Astrocyte of the cerebellum (primary cell): ENCODE measurements around the gene HHEX.
"Not testable (repeated sequence)": the region's sequence is repeated elsewhere in the genome, so short reads cannot be mapped to it uniquely, and the experiment has no call there.

Source experiments
- DNase-seq: peaks from one replicate; pipeline ENCODE4 v3.0.0-alpha.2; 2011; ENCODE audit warnings: low read depth
- H3K4me3 ChIP-seq: 2 replicates; pipeline ENCODE4 v1.5.1; 2011; ENCODE audit warnings: mild to moderate bottlenecking, low read depth, low read length, moderate library complexity
- in situ Hi-C: cut with HindIII; loops from 2 replicates; pipeline ENCODE4 v1.10.0; 2017; ENCODE audit warnings: low sequenced_read_pairs
- TF ChIP-seq, protein P1 (sequence below): IDR thresholded peaks from 2 replicates; pipeline ENCODE4 v1.5.1; 2012; ENCODE audit warnings: low read length, low read depth, moderate library complexity, mild to moderate bottlenecking; ENCODE audit errors: missing control alignments

Gene HHEX

DNA sequence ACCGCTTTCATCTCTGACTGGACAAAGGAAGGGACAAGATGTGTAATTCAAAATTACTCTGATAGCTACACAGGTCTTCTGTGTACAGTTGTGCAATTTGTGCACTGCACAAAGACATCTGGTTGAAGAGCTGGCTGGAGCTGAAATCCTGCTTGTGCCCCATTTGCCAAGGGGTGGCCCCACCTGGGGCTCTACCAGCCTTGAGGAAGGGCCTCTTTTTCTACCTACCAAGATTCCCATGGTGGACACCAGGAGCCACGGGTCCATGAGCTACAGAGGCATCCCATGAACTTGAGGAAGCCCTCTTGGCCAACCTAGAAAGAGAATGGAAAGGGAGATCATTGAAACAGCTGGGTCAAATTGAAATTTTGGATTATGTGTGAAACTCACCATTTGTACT lies 43.2 kb downstream of the HHEX start:
- H3K4me3 ChIP-seq, result no peak overlapping the region
- in situ Hi-C loops, result no loop called here
- TF ChIP-seq, protein P1, sequence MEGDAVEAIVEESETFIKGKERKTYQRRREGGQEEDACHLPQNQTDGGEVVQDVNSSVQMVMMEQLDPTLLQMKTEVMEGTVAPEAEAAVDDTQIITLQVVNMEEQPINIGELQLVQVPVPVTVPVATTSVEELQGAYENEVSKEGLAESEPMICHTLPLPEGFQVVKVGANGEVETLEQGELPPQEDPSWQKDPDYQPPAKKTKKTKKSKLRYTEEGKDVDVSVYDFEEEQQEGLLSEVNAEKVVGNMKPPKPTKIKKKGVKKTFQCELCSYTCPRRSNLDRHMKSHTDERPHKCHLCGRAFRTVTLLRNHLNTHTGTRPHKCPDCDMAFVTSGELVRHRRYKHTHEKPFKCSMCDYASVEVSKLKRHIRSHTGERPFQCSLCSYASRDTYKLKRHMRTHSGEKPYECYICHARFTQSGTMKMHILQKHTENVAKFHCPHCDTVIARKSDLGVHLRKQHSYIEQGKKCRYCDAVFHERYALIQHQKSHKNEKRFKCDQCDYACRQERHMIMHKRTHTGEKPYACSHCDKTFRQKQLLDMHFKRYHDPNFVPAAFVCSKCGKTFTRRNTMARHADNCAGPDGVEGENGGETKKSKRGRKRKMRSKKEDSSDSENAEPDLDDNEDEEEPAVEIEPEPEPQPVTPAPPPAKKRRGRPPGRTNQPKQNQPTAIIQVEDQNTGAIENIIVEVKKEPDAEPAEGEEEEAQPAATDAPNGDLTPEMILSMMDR, result no peak
- no peak for DNase-seq

DNA sequence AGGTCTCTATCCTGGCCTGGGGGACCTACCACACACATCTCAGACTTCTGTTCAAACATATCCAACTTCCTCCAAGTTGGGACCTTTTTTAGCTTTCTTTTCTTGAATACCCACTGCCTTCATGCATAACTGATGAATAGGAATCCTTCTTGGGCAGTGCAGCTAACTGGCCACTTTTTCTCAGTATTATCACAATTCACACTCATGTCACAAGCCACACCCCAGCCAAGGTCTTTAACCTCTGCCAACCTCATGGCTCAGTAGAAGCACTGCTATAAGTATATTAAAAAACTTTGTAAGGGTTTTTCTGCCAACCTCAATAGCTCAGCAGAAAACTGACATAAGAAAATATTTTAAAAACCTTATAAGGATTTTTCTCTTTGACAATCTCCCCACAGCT lies 44.5 kb downstream of the HHEX start:
- in situ Hi-C loops, result no loop called here
- H3K4me3 ChIP-seq, result no peak overlapping the region
- DNase-seq, result no peak
- TF ChIP-seq, protein P1, result no peak

GRCh38 chr10:92735938-92736337 lies 46.2 kb downstream of the HHEX start:
- in situ Hi-C loops, result no loop called here
- no peak overlapping the region for H3K4me3 ChIP-seq
- TF ChIP-seq, protein P1, result no peak
- DNase-seq, result no peak

DNA sequence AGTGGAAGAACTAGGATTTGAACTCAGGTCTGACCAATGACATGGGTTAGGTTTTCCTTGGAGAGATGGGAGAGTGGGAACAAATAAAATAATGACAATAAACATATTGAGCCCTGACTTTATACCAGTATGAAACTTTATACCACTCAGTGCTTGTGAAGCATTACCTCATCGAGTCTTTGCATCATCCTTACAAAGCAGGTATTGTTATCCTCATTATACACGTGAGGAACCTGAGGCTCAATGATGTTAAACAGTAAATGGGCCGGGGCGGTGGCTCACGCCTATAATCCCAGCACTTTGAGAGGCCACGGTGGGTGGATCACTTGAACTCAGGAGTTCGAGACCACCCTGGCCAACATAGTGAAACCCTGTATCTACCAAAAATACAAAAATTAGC lies 47.7 kb downstream of the HHEX start:
- TF ChIP-seq, protein P1, result no peak
- no peak for DNase-seq
- in situ Hi-C loops, result no loop called here
- H3K4me3 ChIP-seq, result no peak overlapping the region

DNA sequence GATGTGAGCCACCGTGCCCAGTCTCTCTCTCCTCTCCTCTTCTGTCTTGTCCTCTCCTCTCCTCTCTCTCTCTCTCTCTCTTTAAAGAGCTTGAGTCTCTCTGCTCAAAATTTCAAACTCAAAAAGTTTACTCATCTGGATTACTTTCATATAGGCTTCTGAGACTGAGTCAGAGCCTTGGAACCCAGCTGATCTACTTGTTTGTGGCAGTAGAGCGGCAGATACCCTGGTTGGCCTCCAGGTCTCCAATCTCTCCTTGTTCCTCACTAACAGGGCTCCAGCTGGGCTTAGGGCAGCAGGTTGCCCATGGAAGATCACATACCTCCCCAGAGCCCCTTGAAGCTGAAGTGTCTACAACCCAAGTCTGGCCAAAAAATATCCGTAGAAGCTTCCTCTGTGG lies 51.0 kb downstream of the HHEX start:
- no peak for DNase-seq
- no peak overlapping the region for H3K4me3 ChIP-seq
- TF ChIP-seq, protein P1, result no peak
- in situ Hi-C loops, result no loop called here

GRCh38 chr10:92741741-92742140 lies 52.0 kb downstream of the HHEX start:
- DNase-seq, in situ Hi-C loops, H3K4me3 ChIP-seq: not testable (repeated sequence)

- no peak overlapping the region for H3K4me3 ChIP-seq
- TF ChIP-seq, protein P1, result no peak
- in situ Hi-C loops, result no loop called here
- DNase-seq, result no peak
Observed at GRCh38 chr10:92742331-92743228, 52.8 kb downstream of the HHEX start.
